Ovary (tissue), 3 donors: Measurements from ENCODE around the gene ERMARD.

Experiments used
- CTCF ChIP-seq, 3 donors: fragments of 450-650 bp in 2 of 3; fragments of 200-600 bp in 1 of 3; IDR thresholded peaks; one replicate each; pipeline versions ENCODE4 v1.5.1 to v1.8.0; 2016 to 2022; ENCODE audit warnings: antibody characterized with exemption in 3 of 3, mild to moderate bottlenecking in 1 of 3
- EP300 ChIP-seq: sonication (generic); formaldehyde crosslinking; IDR thresholded peaks from one replicate; pipeline ENCODE4 v1.6.1; 2017; ENCODE audit warnings: antibody characterized with exemption
- POLR2A ChIP-seq: fragments of 450-650 bp; IDR thresholded peaks from one replicate; pipeline ENCODE4 v1.6.1; 2017; ENCODE audit warnings: antibody characterized with exemption, mild to moderate bottlenecking, moderate library complexity
- donor health status: DM: no; HTN: no; CAD: no.

GRCh38 chr6:169799474-169799926 is 48.1 kb downstream of the ERMARD start:
- TF ChIP-seq CTCF (IDR thresholded peaks at IDR 0.05) = no peak
- TF ChIP-seq POLR2A = no peak
- TF ChIP-seq EP300 = no peak
